Neural progenitor cell (in vitro differentiated cells): ENCODE results near the gene MMD.

Source experiments
- CTCF ChIP-seq: fragments of 200-600 bp; sonication (generic); IDR thresholded peaks from 2 replicates; pipeline ENCODE4 v1.5.1; 2017; ENCODE audit warnings: antibody characterized with exemption, mild to moderate bottlenecking
- EZH2 ChIP-seq: fragments of 200-600 bp; sonication (generic); IDR thresholded peaks from 2 replicates; pipeline ENCODE4 v1.6.1; 2017; ENCODE audit warnings: antibody characterized with exemption, mild to moderate bottlenecking, moderate library complexity
- EZH2phosphoT487 ChIP-seq: fragments of 200-600 bp; sonication (generic); IDR thresholded peaks from 2 replicates; pipeline ENCODE4 v1.6.1; 2017; ENCODE audit warnings: antibody characterized with exemption

GRCh38 chr17:55342800-55343585 is 78.6 kb downstream of the MMD start:
- TF ChIP-seq CTCF (no peak), EZH2phosphoT487 (no peak), EZH2 (no peak)
